PC-3 (cell line): ENCODE results near the gene HNRNPL. TPM values are rescaled to one million over a fixed set of nuclear protein-coding genes. Genes with fewer than 3 reads are reported as not detected.

Source experiments
- ATAC-seq: fragments of 200-7000 bp; cut with Tn5 transposase; 2 replicates; pipeline ENCODE4 v1.9.1; 2020; ENCODE audit warnings: mild to moderate bottlenecking, moderate library complexity
- BruUV-seq: library from RNA; stranded (reverse); fragments of 400-500 nt; replicated peaks from 2 replicates; lab custom pipeline; 2021; lab: Mats Ljungman, UMichigan
- CTCF ChIA-PET: fragments of 300-600 bp; sonication (Branson Sonifier 250); formaldehyde crosslinking; loops from one replicate; lab custom pipeline; 2022; ENCODE audit warnings: antibody characterized with exemption; lab: Charles Lee
- POLR2A ChIA-PET: fragments of 300-600 bp; sonication (Branson Sonifier 250); formaldehyde crosslinking; loops from one replicate; lab custom pipeline; 2022; ENCODE audit warnings: antibody characterized with exemption; ENCODE audit not compliant: unreplicated experiment; lab: Charles Lee
- DNase-seq: peaks from one replicate; pipeline ENCODE4 v3.0.0-alpha.2; 2015
- H2AFZ ChIP-seq: fragments of 300-600 bp; sonication (generic); 2 replicates; pipeline ENCODE4 v1.6.0; 2016; ENCODE audit warnings: antibody characterized with exemption, low read length
- H3F3A ChIP-seq: fragments of 300-600 bp; sonication (generic); one replicate; pipeline ENCODE4 v1.6.0; 2017; ENCODE audit warnings: antibody characterized with exemption, low read length, control low read depth, mild to moderate bottlenecking; ENCODE audit not compliant: unreplicated experiment
- H3K27ac ChIP-seq: fragments of 300-600 bp; sonication (generic); 2 replicates; pipeline ENCODE4 v1.5.1; 2016; ENCODE audit warnings: mild to moderate bottlenecking, low read length
- H3K27me3 ChIP-seq: fragments of 300-600 bp; sonication (generic); 2 replicates; pipeline ENCODE4 v1.6.1; 2016; ENCODE audit warnings: low read length, mixed read lengths
- H3K36me3 ChIP-seq: fragments of 300-600 bp; sonication (generic); 2 replicates; pipeline ENCODE4 v1.6.1; 2016; ENCODE audit warnings: low read depth, mixed run types, low read length, mixed read lengths
- H3K4me1 ChIP-seq: fragments of 300-600 bp; sonication (generic); 2 replicates; pipeline ENCODE4 v1.5.1; 2016; ENCODE audit warnings: low read length; ENCODE audit not compliant: insufficient read depth
- H3K4me2 ChIP-seq: fragments of 300-600 bp; sonication (generic); 2 replicates; pipeline ENCODE4 v1.6.0; 2016; ENCODE audit warnings: low read length
- H3K4me3 ChIP-seq: fragments of 300-600 bp; sonication (generic); 2 replicates; pipeline ENCODE4 v1.5.1; 2016; ENCODE audit warnings: mild to moderate bottlenecking, low read length, mixed read lengths
- H3K79me2 ChIP-seq: fragments of 300-600 bp; sonication (generic); 2 replicates; pipeline ENCODE4 v1.6.1; 2017; ENCODE audit warnings: low read length, mixed read lengths
- H3K9ac ChIP-seq: fragments of 300-600 bp; sonication (generic); 2 replicates; pipeline ENCODE4 v1.6.0; 2016; ENCODE audit warnings: mild to moderate bottlenecking, low read length
- H3K9me2 ChIP-seq: fragments of 300-600 bp; sonication (generic); replicated peaks from 2 replicates; pipeline ENCODE4 v1.6.1; 2016; ENCODE audit warnings: mixed run types, low read length, mixed read lengths
- H3K9me3 ChIP-seq: fragments of 300-600 bp; sonication (generic); 2 replicates; pipeline ENCODE4 v1.6.1; 2016; ENCODE audit warnings: low read length, mixed read lengths
- H4K20me1 ChIP-seq: fragments of 300-600 bp; sonication (generic); 2 replicates; pipeline ENCODE4 v1.6.1; 2016; ENCODE audit warnings: low read length, mixed read lengths
- CTCF ChIP-seq: fragments of 300-600 bp; sonication (generic); conservative IDR thresholded peaks from 2 replicates; pipeline ENCODE4 v1.5.1; 2017; ENCODE audit warnings: antibody characterized with exemption, low read depth, mild to moderate bottlenecking, low read length
- EZH2 ChIP-seq: fragments of 300-600 bp; sonication (generic); IDR thresholded peaks from one replicate; pipeline ENCODE4 v1.6.1; 2017; ENCODE audit warnings: antibody characterized with exemption, mild to moderate bottlenecking, low read length; ENCODE audit not compliant: unreplicated experiment
- EZH2phosphoT487 ChIP-seq: fragments of 300-600 bp; sonication (generic); IDR thresholded peaks from 2 replicates; pipeline ENCODE4 v1.6.1; 2018; ENCODE audit warnings: mild to moderate bottlenecking, antibody characterized with exemption, low read length, borderline replicate concordance
- intact Hi-C: fragments of 100-400 bp; cut with micrococcal nuclease; formaldehyde crosslinking; loops from 2 replicates; pipeline ENCODE4 v1.9.0; 2023
- total RNA-seq: library from RNA; depleted of rRNA; stranded (reverse); fragments of >200 nt; gene quantifications from 2 replicates; pipeline ENCODE4 v1.2.3, GENCODE V29; 2014

Gene HNRNPL
- total RNA-seq, 1 experiment from 2014 or later, result 315 TPM

GRCh38 chr19:38795549-38795948 lies 54.2 kb downstream of the HNRNPL start:
- ChIA-PET CTCF (no interaction called here), POLR2A (no interaction called here)
- Histone ChIP-seq H3K4me1 (peaks cover 8% of the 10 kb centered on the region), H3K79me2 (no peaks in the 10 kb centered on the region), H3K27me3 (no peaks in the 10 kb centered on the region), H3K4me2 (no peak overlapping the region), H3K9me3 (no peaks in the 10 kb centered on the region), H2AFZ (no peak overlapping the region), H3K27ac (no peak overlapping the region), H3K4me3 (no peak overlapping the region), H4K20me1 (no peaks in the 10 kb centered on the region), H3K36me3 (no peaks in the 10 kb centered on the region), H3K9ac (no peak overlapping the region), H3F3A (no peaks in the 10 kb centered on the region), H3K9me2 (no peaks in the 10 kb centered on the region)
- ATAC-seq, result no peak
- intact Hi-C loops, result loop anchor here (5.0 kb wide), 2 partner anchors 37 to 58 kb away; partner anchors contain the start of gene ECH1
- TF ChIP-seq EZH2, result no peak
- TF ChIP-seq CTCF, result no peak
- TF ChIP-seq EZH2phosphoT487, result no peak
- no TSS peak for BruUV-seq
- DNase-seq, result no peak

GRCh38 chr19:38793671-38794070 lies 56.1 kb downstream of the HNRNPL start:
- Histone ChIP-seq H2AFZ (no peak overlapping the region), H3K9me3 (no peaks in the 10 kb centered on the region), H3K27ac (no peak overlapping the region), H3K4me3 (no peak overlapping the region), H3K79me2 (no peaks in the 10 kb centered on the region), H3K4me2 (no peak overlapping the region), H3K9me2 (no peaks in the 10 kb centered on the region), H3K27me3 (no peaks in the 10 kb centered on the region), H3F3A (no peaks in the 10 kb centered on the region), H3K9ac (no peak overlapping the region), H3K36me3 (no peaks in the 10 kb centered on the region), H3K4me1 (peaks cover under 1% of the 10 kb centered on the region; the same call in 1 of the 2 replicates), H4K20me1 (no peaks in the 10 kb centered on the region)
- CTCF ChIA-PET, result no interaction called here
- no TSS peak for BruUV-seq
- POLR2A ChIA-PET, result no interaction called here
- no peak for ATAC-seq
- intact Hi-C loops, result no loop called here
- DNase-seq, result no peak
- no peak for TF ChIP-seq CTCF

- Histone ChIP-seq H4K20me1 (no peaks in the 10 kb centered on the region), H3K4me2 (no peak overlapping the region), H3K9me2 (no peaks in the 10 kb centered on the region), H3K36me3 (no peaks in the 10 kb centered on the region), H3K4me1 (no peaks in the 10 kb centered on the region), H3K9me3 (no peaks in the 10 kb centered on the region), H3K27ac (no peak overlapping the region), H3K79me2 (no peaks in the 10 kb centered on the region), H3K4me3 (no peak overlapping the region), H2AFZ (no peak overlapping the region), H3F3A (no peaks in the 10 kb centered on the region), H3K27me3 (no peaks in the 10 kb centered on the region), H3K9ac (no peak overlapping the region)
- ChIA-PET CTCF (no interaction called here), POLR2A (no interaction called here)
- BruUV-seq, result no TSS peak
- TF ChIP-seq CTCF, result no peak
- intact Hi-C loops, result no loop called here
- peak; percentile 42 for ATAC-seq
- peak; percentile 12 for DNase-seq
Observed at GRCh38 chr19:38793177-38793576, 56.6 kb downstream of the HNRNPL start.
